HG03439 (cell line): ENCODE measurements around the gene MIEF1.
"Not testable (repeated sequence)": the region's sequence is repeated elsewhere in the genome, so short reads cannot be mapped to it uniquely, and the experiment has no call there.

ENCODE experiments used
- ATAC-seq: cut with Tn5 transposase; IDR thresholded peaks from one replicate; pipeline ENCODE4 v1.9.1; 2021; ENCODE audit warnings: mild to moderate bottlenecking, moderate library complexity; ENCODE audit not compliant: unreplicated experiment

Gene MIEF1

GRCh38 chr22:39489094-39490068 is 12.7 kb upstream of the MIEF1 start:
- no peak for ATAC-seq

- no peak for ATAC-seq
Measured at GRCh38 chr22:39490135-39490798, 11.8 kb upstream of the MIEF1 start.

- no peak for ATAC-seq
Measured at GRCh38 chr22:39490966-39491680, 11.0 kb upstream of the MIEF1 start.

GRCh38 chr22:39491696-39492095 is 10.4 kb upstream of the MIEF1 start:
- ATAC-seq = no peak

- no peak for ATAC-seq
Measured at GRCh38 chr22:39492186-39492585, 9.9 kb upstream of the MIEF1 start.

GRCh38 chr22:39493759-39494158 is 8.3 kb upstream of the MIEF1 start:
- no peak for ATAC-seq

- no peak for ATAC-seq
Measured at GRCh38 chr22:39494471-39495120, 7.5 kb upstream of the MIEF1 start.

GRCh38 chr22:39496131-39496838 is 5.8 kb upstream of the MIEF1 start:
- ATAC-seq = no peak

- no peak for ATAC-seq
Measured at GRCh38 chr22:39497429-39497828, 4.7 kb upstream of the MIEF1 start.

GRCh38 chr22:39498368-39498767 is 3.7 kb upstream of the MIEF1 start:
- ATAC-seq = no peak

GRCh38 chr22:39498802-39499201 is 3.3 kb upstream of the MIEF1 start:
- no peak for ATAC-seq

- ATAC-seq = no peak
Measured at GRCh38 chr22:39500101-39500500, 2.0 kb upstream of the MIEF1 start.

- ATAC-seq = no peak
Measured at GRCh38 chr22:39501644-39502108, 414 bp upstream of the MIEF1 start.

- no peak for ATAC-seq
Measured at GRCh38 chr22:39502789-39503409, 809 bp downstream of the MIEF1 start.

- no peak for ATAC-seq
Measured at GRCh38 chr22:39503630-39504029, 1.5 kb downstream of the MIEF1 start.

- ATAC-seq = no peak
Measured at GRCh38 chr22:39504071-39504470, 2.0 kb downstream of the MIEF1 start.

- ATAC-seq = not testable (repeated sequence)
Measured at GRCh38 chr22:39507021-39507420, 4.9 kb downstream of the MIEF1 start.

GRCh38 chr22:39508393-39508792 is 6.3 kb downstream of the MIEF1 start:
- ATAC-seq = no peak

- no peak for ATAC-seq
Measured at GRCh38 chr22:39510529-39511149, 8.5 kb downstream of the MIEF1 start.
